ENCODE measurements around the gene DNAJB1. TPM values are rescaled to one million over a fixed set of nuclear protein-coding genes. Genes with fewer than 3 reads are reported as not detected.
"Not testable (repeated sequence)": the region's sequence is repeated elsewhere in the genome, so short reads cannot be mapped to it uniquely, and the experiment has no call there.

Gene DNAJB1
- total RNA-seq, 1 donor from 2014 or later: 53.9 TPM

GRCh38 chr19:14553042-14553938 lies 35.1 kb upstream of the DNAJB1 start:
- Mint-ChIP-seq H3K27ac (ENCODE audit: unreplicated experiment) (no peak overlapping the region), H3K36me3 (ENCODE audit: unreplicated experiment) (no peaks in the 10 kb centered on the region), H3K4me1 (ENCODE audit: low read depth, unreplicated experiment) (peaks cover 4% of the 10 kb centered on the region), H3K4me3 (ENCODE audit: unreplicated experiment) (no peak overlapping the region), H3K9me3 (ENCODE audit: unreplicated experiment) (peaks cover 2% of the 10 kb centered on the region), H3K27me3 (ENCODE audit: unreplicated experiment) (peaks cover 8% of the 10 kb centered on the region)
- DNase-seq: no peak
- TF ChIP-seq CTCF (IDR thresholded peaks at IDR 0.05; ENCODE audit: partially characterized antibody, unreplicated experiment): no peak

- H3K9me3 Mint-ChIP-seq (ENCODE audit: unreplicated experiment); H3K4me1 Mint-ChIP-seq (ENCODE audit: low read depth, unreplicated experiment); H3K27me3 Mint-ChIP-seq (ENCODE audit: unreplicated experiment); H3K27ac Mint-ChIP-seq (ENCODE audit: unreplicated experiment); DNase-seq; H3K4me3 Mint-ChIP-seq (ENCODE audit: unreplicated experiment); H3K36me3 Mint-ChIP-seq (ENCODE audit: unreplicated experiment): not testable (repeated sequence)
Observed at GRCh38 chr19:14552006-14552360, 33.8 kb upstream of the DNAJB1 start.

GRCh38 chr19:14551134-14552005 lies 33.2 kb upstream of the DNAJB1 start:
- H3K4me3 Mint-ChIP-seq (ENCODE audit: unreplicated experiment); H3K27ac Mint-ChIP-seq (ENCODE audit: unreplicated experiment); H3K9me3 Mint-ChIP-seq (ENCODE audit: unreplicated experiment); H3K27me3 Mint-ChIP-seq (ENCODE audit: unreplicated experiment); H3K36me3 Mint-ChIP-seq (ENCODE audit: unreplicated experiment); H3K4me1 Mint-ChIP-seq (ENCODE audit: low read depth, unreplicated experiment): not testable (repeated sequence)
- peak; percentile 72 for DNase-seq

GRCh38 chr19:14550201-14550754 lies 32.1 kb upstream of the DNAJB1 start:
- peaks cover 2% of the 10 kb centered on the region for H3K27me3 Mint-ChIP-seq (ENCODE audit: unreplicated experiment)
- TF ChIP-seq CTCF (IDR thresholded peaks at IDR 0.05; ENCODE audit: partially characterized antibody, unreplicated experiment): no peak
- H3K4me3 Mint-ChIP-seq (ENCODE audit: unreplicated experiment): no peak overlapping the region
- peaks cover 4% of the 10 kb centered on the region for H3K4me1 Mint-ChIP-seq (ENCODE audit: low read depth, unreplicated experiment)
- H3K9me3 Mint-ChIP-seq (ENCODE audit: unreplicated experiment): peaks cover 2% of the 10 kb centered on the region
- no peaks in the 10 kb centered on the region for H3K36me3 Mint-ChIP-seq (ENCODE audit: unreplicated experiment)
- no peak for DNase-seq
- H3K27ac Mint-ChIP-seq (ENCODE audit: unreplicated experiment): no peak overlapping the region

- TF ChIP-seq CTCF (IDR thresholded peaks at IDR 0.05; ENCODE audit: partially characterized antibody, unreplicated experiment): no peak
- Mint-ChIP-seq H3K36me3 (ENCODE audit: unreplicated experiment) (no peaks in the 10 kb centered on the region), H3K4me1 (ENCODE audit: low read depth, unreplicated experiment) (peaks cover 2% of the 10 kb centered on the region), H3K9me3 (ENCODE audit: unreplicated experiment) (no peaks in the 10 kb centered on the region), H3K4me3 (ENCODE audit: unreplicated experiment) (no peak overlapping the region), H3K27me3 (ENCODE audit: unreplicated experiment) (peaks cover 2% of the 10 kb centered on the region), H3K27ac (ENCODE audit: unreplicated experiment) (no peak overlapping the region)
- DNase-seq: no peak
Observed at GRCh38 chr19:14545716-14546082, 27.5 kb upstream of the DNAJB1 start.
